KMS-11 (cell line): ENCODE measurements around the gene UBE2F.

Experiments
- H2AFZ ChIP-seq: fragments of 200-600 bp; sonication (generic); 2 replicates; pipeline ENCODE4 v1.6.1; 2016; ENCODE audit warnings: antibody characterized with exemption, mixed run types, low read depth
- H3K27ac ChIP-seq: fragments of 200-600 bp; sonication (generic); 2 replicates; pipeline ENCODE4 v1.6.1; 2016; ENCODE audit warnings: mild to moderate bottlenecking, mixed run types
- H3K27me3 ChIP-seq: fragments of 200-600 bp; sonication (generic); 2 replicates; pipeline ENCODE4 v1.6.1; 2017; ENCODE audit warnings: mild to moderate bottlenecking, low read depth, mixed run types, moderate library complexity; ENCODE audit not compliant: insufficient read depth
- H3K36me3 ChIP-seq: fragments of 200-600 bp; sonication (generic); 2 replicates; pipeline ENCODE4 v1.6.1; 2017; ENCODE audit warnings: mild to moderate bottlenecking, mixed run types; ENCODE audit not compliant: insufficient read depth
- H3K4me1 ChIP-seq: fragments of 200-600 bp; sonication (generic); 2 replicates; pipeline ENCODE4 v1.6.1; 2016; ENCODE audit warnings: mild to moderate bottlenecking, low read depth, mixed run types; ENCODE audit not compliant: poor library complexity, severe bottlenecking
- H3K4me2 ChIP-seq: fragments of 200-600 bp; sonication (generic); 2 replicates; pipeline ENCODE4 v1.7.0; 2016; ENCODE audit warnings: mild to moderate bottlenecking, mixed run types
- H3K4me3 ChIP-seq: fragments of 200-600 bp; sonication (generic); IDR thresholded peaks from 2 replicates; pipeline ENCODE4 v1.6.1; 2017; ENCODE audit warnings: low read depth, low read length, mixed read lengths; ENCODE audit not compliant: insufficient read depth
- H3K79me2 ChIP-seq: fragments of 200-600 bp; sonication (generic); 2 replicates; pipeline ENCODE4 v1.6.1; 2016; ENCODE audit warnings: low read depth, mixed run types; ENCODE audit not compliant: insufficient read depth
- H3K9ac ChIP-seq: fragments of 200-600 bp; sonication (generic); 2 replicates; pipeline ENCODE4 v1.6.1; 2016; ENCODE audit warnings: mild to moderate bottlenecking, mixed run types
- H4K20me1 ChIP-seq: fragments of 200-600 bp; sonication (generic); 2 replicates; pipeline ENCODE4 v1.6.1; 2016; ENCODE audit warnings: mild to moderate bottlenecking, mixed run types; ENCODE audit not compliant: insufficient read depth
- CTCF ChIP-seq: fragments of 200-600 bp; sonication (generic); conservative IDR thresholded peaks from 2 replicates; pipeline ENCODE4 v1.6.1; 2017; ENCODE audit warnings: low read depth, mild to moderate bottlenecking, antibody characterized with exemption, low read length, moderate library complexity, mixed read lengths

Gene UBE2F

GRCh38 chr2:238042849-238043584 is 76.2 kb downstream of the UBE2F start:
- no peaks in the 10 kb centered on the region for H3K4me1 ChIP-seq
- H4K20me1 ChIP-seq = no peaks in the 10 kb centered on the region
- TF ChIP-seq CTCF = no peak
- H2AFZ ChIP-seq = no peak overlapping the region
- no peaks in the 10 kb centered on the region for H3K79me2 ChIP-seq
- H3K4me2 ChIP-seq = no peak overlapping the region
- H3K27me3 ChIP-seq = no peaks in the 10 kb centered on the region
- no peak overlapping the region for H3K9ac ChIP-seq
- no peak overlapping the region for H3K4me3 ChIP-seq
- H3K36me3 ChIP-seq = no peaks in the 10 kb centered on the region
- no peak overlapping the region for H3K27ac ChIP-seq

GRCh38 chr2:238043851-238044250 is 77.0 kb downstream of the UBE2F start:
- H2AFZ ChIP-seq = no peak overlapping the region

GRCh38 chr2:238045575-238045974 is 78.8 kb downstream of the UBE2F start:
- no peak overlapping the region for H3K4me3 ChIP-seq
- no peaks in the 10 kb centered on the region for H3K36me3 ChIP-seq
- TF ChIP-seq CTCF = no peak

More at GRCh38 chr2:238043851-238044250, 77.0 kb downstream of the UBE2F start:
- Histone ChIP-seq H3K4me2 (no peak overlapping the region), H3K4me3 (no peak overlapping the region), H4K20me1 (no peaks in the 10 kb centered on the region), H3K27me3 (no peaks in the 10 kb centered on the region), H3K9ac (no peak overlapping the region), H3K36me3 (no peaks in the 10 kb centered on the region), H3K27ac (no peak overlapping the region), H3K79me2 (no peaks in the 10 kb centered on the region), H3K4me1 (no peaks in the 10 kb centered on the region)
- no peak for TF ChIP-seq CTCF

GRCh38 chr2:238046725-238047270 is 80.0 kb downstream of the UBE2F start:
- no peak overlapping the region for H3K4me2 ChIP-seq
- TF ChIP-seq CTCF = no peak
- no peak overlapping the region for H3K27ac ChIP-seq
- no peak overlapping the region for H2AFZ ChIP-seq
- H3K4me3 ChIP-seq = no peak overlapping the region
- no peaks in the 10 kb centered on the region for H3K79me2 ChIP-seq
- no peak overlapping the region for H3K9ac ChIP-seq
- H3K4me1 ChIP-seq = no peaks in the 10 kb centered on the region
- H3K36me3 ChIP-seq = no peaks in the 10 kb centered on the region
- no peaks in the 10 kb centered on the region for H3K27me3 ChIP-seq
- no peaks in the 10 kb centered on the region for H4K20me1 ChIP-seq

More at GRCh38 chr2:238045575-238045974, 78.8 kb downstream of the UBE2F start:
- Histone ChIP-seq H3K9ac (no peak overlapping the region), H3K27me3 (no peaks in the 10 kb centered on the region), H4K20me1 (no peaks in the 10 kb centered on the region), H3K27ac (no peak overlapping the region), H2AFZ (no peak overlapping the region), H3K4me1 (no peaks in the 10 kb centered on the region), H3K79me2 (no peaks in the 10 kb centered on the region), H3K4me2 (no peak overlapping the region)
